Trophoblast cell (in vitro differentiated cells and primary cell): Measurements from ENCODE around the gene HECTD4.
A peak's percentile ranks its signal among the peaks of the same experiment; 100 is the strongest.

Source experiments
- DNase-seq, 2 donors: peaks; one replicate each; pipeline ENCODE4 v3.0.0-alpha.2; 2016
- H2AFZ ChIP-seq: 2 replicates; pipeline ENCODE4 v1.6.1; 2013; ENCODE audit warnings: low read length, moderate library complexity, mild to moderate bottlenecking; ENCODE audit not compliant: insufficient read depth, poor library complexity
- H2AK5ac ChIP-seq: 2 replicates; pipeline ENCODE4 v1.6.1; 2013; ENCODE audit warnings: mild to moderate bottlenecking, low read length
- H2BK120ac ChIP-seq: 2 replicates; pipeline ENCODE4 v1.6.1; 2013; ENCODE audit warnings: low read length, mild to moderate bottlenecking, moderate library complexity; ENCODE audit not compliant: insufficient read depth, poor library complexity
- H2BK12ac ChIP-seq: 2 replicates; pipeline ENCODE4 v1.6.1; 2013; ENCODE audit warnings: mild to moderate bottlenecking, low read length, moderate library complexity
- H2BK5ac ChIP-seq: 2 replicates; pipeline ENCODE4 v1.6.1; 2013; ENCODE audit warnings: low read length, low read depth, moderate library complexity, mild to moderate bottlenecking; ENCODE audit not compliant: poor library complexity
- H3K14ac ChIP-seq: 2 replicates; pipeline ENCODE4 v1.6.1; 2013; ENCODE audit warnings: mild to moderate bottlenecking, low read length
- H3K18ac ChIP-seq: 2 replicates; pipeline ENCODE4 v1.6.1; 2013; ENCODE audit warnings: mild to moderate bottlenecking, low read length
- H3K23ac ChIP-seq: 2 replicates; pipeline ENCODE4 v1.6.1; 2013; ENCODE audit warnings: low read length
- H3K27ac ChIP-seq: 2 replicates; pipeline ENCODE4 v1.5.1; 2013; ENCODE audit warnings: low read depth, mild to moderate bottlenecking, inconsistent platforms, low read length, moderate library complexity
- H3K27me3 ChIP-seq: 2 replicates; pipeline ENCODE4 v1.6.1; 2013; ENCODE audit warnings: inconsistent platforms, mild to moderate bottlenecking, low read length, moderate library complexity; ENCODE audit not compliant: insufficient read depth
- H3K36me3 ChIP-seq, 2 experiments: 1 replicate in 1 of 2; 2 replicates in 1 of 2; pipeline ENCODE4 v1.6.1; 2013; ENCODE audit warnings: low read length in 2 of 2, mild to moderate bottlenecking in 2 of 2, moderate library complexity in 1 of 2; ENCODE audit not compliant: insufficient read depth in 2 of 2, control insufficient read depth in 1 of 2
- H3K4ac ChIP-seq: 2 replicates; pipeline ENCODE4 v1.6.1; 2013; ENCODE audit warnings: low read depth, mild to moderate bottlenecking, low read length, moderate library complexity
- H3K4me1 ChIP-seq, 2 experiments: 1 replicate in 1 of 2; 2 replicates in 1 of 2; pipeline ENCODE4 v1.6.1; 2013; ENCODE audit warnings: low read length in 2 of 2, mild to moderate bottlenecking in 2 of 2, moderate library complexity in 1 of 2; ENCODE audit not compliant: insufficient read depth in 2 of 2, control insufficient read depth in 1 of 2
- H3K4me2 ChIP-seq: 2 replicates; pipeline ENCODE4 v1.6.1; 2013; ENCODE audit warnings: inconsistent platforms, mild to moderate bottlenecking, low read length, moderate library complexity
- H3K4me3 ChIP-seq: 2 replicates; pipeline ENCODE4 v1.5.1; 2013; ENCODE audit warnings: mild to moderate bottlenecking, low read depth, low read length, inconsistent platforms
- H3K79me1 ChIP-seq: one replicate; pipeline ENCODE4 v1.6.1; 2013; ENCODE audit warnings: low read length
- H3K79me2 ChIP-seq: 2 replicates; pipeline ENCODE4 v1.6.1; 2013; ENCODE audit warnings: low read length, mild to moderate bottlenecking; ENCODE audit not compliant: control insufficient read depth, insufficient read depth, poor library complexity
- H3K9ac ChIP-seq: 2 replicates; pipeline ENCODE4 v1.6.1; 2013; ENCODE audit warnings: mild to moderate bottlenecking, low read length
- H3K9me3 ChIP-seq: 2 replicates; pipeline ENCODE4 v1.6.1; 2013; ENCODE audit warnings: low read depth, mild to moderate bottlenecking, control low read depth, inconsistent platforms, low read length; ENCODE audit not compliant: insufficient read depth
- H4K12ac ChIP-seq: 2 replicates; pipeline ENCODE4 v1.6.1; 2013; ENCODE audit warnings: low read depth, mild to moderate bottlenecking, low read length, moderate library complexity
- H4K8ac ChIP-seq: 2 replicates; pipeline ENCODE4 v1.6.1; 2013; ENCODE audit warnings: low read depth, mild to moderate bottlenecking, low read length, moderate library complexity
- H4K91ac ChIP-seq: one replicate; pipeline ENCODE4 v1.6.1; 2013; ENCODE audit warnings: low read depth, mild to moderate bottlenecking, low read length, moderate library complexity
- WGBS: extraction: QIAGEN DNeasy Blood & Tissue Kit; methylation state at CpG from one replicate; pipeline ENCODE4 v1.1.7; 2013; ENCODE audit warnings: missing lambda C conversion rate; ENCODE audit not compliant: insufficient read length, insufficient coverage; ENCODE audit errors: extremely low coverage; 5-methylcytosine and 5-hydroxymethylcytosine counted together

Gene HECTD4

DNA sequence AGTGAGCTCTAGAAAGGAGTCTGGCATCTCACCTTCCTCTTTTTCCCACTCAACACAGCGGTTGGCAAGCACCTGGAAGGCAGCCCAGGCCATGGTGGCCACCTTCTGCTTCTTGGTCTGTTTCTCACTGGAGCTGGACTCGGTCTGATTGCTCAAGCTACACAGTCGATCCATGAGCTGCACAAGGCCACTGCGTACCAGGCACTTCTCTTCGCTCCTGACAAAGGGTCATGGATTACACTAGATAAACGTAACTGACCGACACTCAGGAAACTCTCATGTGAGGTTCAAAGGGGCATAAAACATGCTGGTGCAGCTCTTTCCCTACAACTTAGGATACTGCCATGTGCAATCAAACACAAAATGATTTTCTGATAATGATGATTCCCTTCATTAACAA lies 143.2 kb downstream of the HECTD4 start:
- no peak overlapping the region for H2AFZ ChIP-seq
- peaks cover 9 to 10% of the 10 kb centered on the region in 2 experiments for H3K4me1 ChIP-seq
- no peak overlapping the region for H3K23ac ChIP-seq
- no peak overlapping the region for H3K27ac ChIP-seq
- H3K18ac ChIP-seq, result no peak overlapping the region
- H4K91ac ChIP-seq, result no peak overlapping the region
- H2BK12ac ChIP-seq, result no peak overlapping the region
- no peaks in the 10 kb centered on the region for H3K27me3 ChIP-seq
- H2BK5ac ChIP-seq, result no peak overlapping the region
- no peak overlapping the region for H3K4ac ChIP-seq
- no peak overlapping the region for H3K4me3 ChIP-seq
- H3K9ac ChIP-seq, result no peak overlapping the region
- no peak overlapping the region for H3K14ac ChIP-seq
- DNase-seq, result no peak
- no peak overlapping the region for H2BK120ac ChIP-seq
- no peak overlapping the region for H4K8ac ChIP-seq
- H3K9me3 ChIP-seq, result no peaks in the 10 kb centered on the region
- H3K36me3 ChIP-seq, result peaks cover 14 to 22% of the 10 kb centered on the region in 2 experiments
- H3K79me1 ChIP-seq, result peaks cover 3% of the 10 kb centered on the region
- WGBS, result no CpG with 5 or more reads among the region's 7 CpGs
- H4K12ac ChIP-seq, result no peak overlapping the region
- peaks cover 3% of the 10 kb centered on the region for H3K79me2 ChIP-seq
- H2AK5ac ChIP-seq, result no peak overlapping the region
- H3K4me2 ChIP-seq, result no peak overlapping the region

GRCh38 chr12:112238441-112238840 lies 143.8 kb downstream of the HECTD4 start:
- Histone ChIP-seq H3K79me2 (peaks cover 3% of the 10 kb centered on the region), H3K4me1 (peaks cover 9 to 10% of the 10 kb centered on the region in 2 experiments), H3K4me3 (no peak overlapping the region), H3K9me3 (no peaks in the 10 kb centered on the region), H3K36me3 (peaks cover 12 to 21% of the 10 kb centered on the region in 2 experiments), H3K4ac (no peak overlapping the region), H2BK120ac (no peak overlapping the region), H3K4me2 (no peak overlapping the region), H3K9ac (no peak overlapping the region), H3K79me1 (peaks cover 3% of the 10 kb centered on the region), H3K23ac (no peak overlapping the region), H2BK12ac (no peak overlapping the region), H3K27me3 (no peaks in the 10 kb centered on the region), H2AFZ (no peak overlapping the region), H2BK5ac (no peak overlapping the region), H3K27ac (no peak overlapping the region), H4K12ac (no peak overlapping the region), H4K91ac (no peak overlapping the region), H2AK5ac (no peak overlapping the region), H4K8ac (no peak overlapping the region), H3K14ac (no peak overlapping the region), H3K18ac (no peak overlapping the region)
- no CpG with 5 or more reads among the region's 5 CpGs for WGBS
- DNase-seq, result no peak

DNA sequence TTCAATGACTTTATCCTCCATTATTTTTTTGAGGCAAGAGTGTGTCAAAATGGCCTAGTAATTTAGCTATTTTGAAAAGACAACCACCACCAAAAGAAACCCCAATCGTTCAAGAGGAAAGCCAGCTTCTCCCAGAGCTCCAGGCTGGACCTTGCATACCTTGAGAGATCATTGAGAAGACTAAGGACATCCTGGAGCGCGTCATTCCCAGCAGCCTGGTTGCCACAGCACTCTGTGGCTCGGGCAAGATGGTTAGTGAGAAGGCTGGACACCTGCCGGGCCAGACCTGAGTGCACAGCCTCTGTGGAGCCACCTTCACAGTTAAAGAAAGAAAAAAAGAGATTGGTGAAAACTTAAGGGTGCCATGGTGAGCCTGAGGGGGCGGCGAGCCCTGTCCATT lies 145.4 kb downstream of the HECTD4 start:
- Histone ChIP-seq H3K18ac (no peak overlapping the region), H2AFZ (no peak overlapping the region), H4K8ac (no peak overlapping the region), H3K27ac (no peak overlapping the region), H2BK5ac (no peak overlapping the region), H3K23ac (no peak overlapping the region), H4K12ac (no peak overlapping the region), H3K9ac (no peak overlapping the region), H3K36me3 (peaks cover 14 to 24% of the 10 kb centered on the region in 2 experiments), H3K9me3 (no peaks in the 10 kb centered on the region), H4K91ac (no peak overlapping the region), H3K4me3 (no peak overlapping the region), H2BK12ac (no peak overlapping the region), H3K79me2 (peaks cover 3% of the 10 kb centered on the region), H2BK120ac (no peak overlapping the region), H3K79me1 (peaks cover 3% of the 10 kb centered on the region), H3K4me2 (no peak overlapping the region), H3K4ac (no peak overlapping the region), H2AK5ac (no peak overlapping the region), H3K27me3 (no peaks in the 10 kb centered on the region), H3K14ac (no peak overlapping the region), H3K4me1 (peaks cover 9 to 10% of the 10 kb centered on the region in 2 experiments)
- DNase-seq, result peak; percentile 52 to 53
- WGBS, result no CpG with 5 or more reads among the region's 7 CpGs

DNA sequence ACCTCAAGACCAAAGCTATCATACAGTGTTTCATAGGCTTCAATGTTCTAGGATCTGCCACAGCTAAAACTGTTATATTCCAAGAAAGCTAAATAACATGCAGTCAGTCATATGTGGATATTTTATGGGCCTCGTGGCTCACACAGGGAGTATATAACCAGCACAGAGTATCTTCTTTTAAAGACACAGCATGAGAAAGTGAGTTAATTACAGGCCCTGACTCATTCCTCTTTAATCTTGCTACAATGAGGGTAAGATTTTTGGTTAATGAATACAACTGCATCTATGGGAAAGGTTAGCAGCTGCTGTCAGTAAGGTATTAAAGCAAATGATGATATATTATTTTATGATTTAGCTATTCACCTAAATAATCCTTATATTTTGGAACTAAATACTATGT lies 145.8 kb downstream of the HECTD4 start:
- Histone ChIP-seq H3K9me3 (no peaks in the 10 kb centered on the region), H3K27me3 (no peaks in the 10 kb centered on the region), H2BK12ac (no peak overlapping the region), H2AK5ac (no peak overlapping the region), H4K12ac (no peak overlapping the region), H3K4me2 (no peak overlapping the region), H3K79me2 (peaks cover 3% of the 10 kb centered on the region), H3K23ac (no peak overlapping the region), H3K9ac (no peak overlapping the region), H4K8ac (no peak overlapping the region), H3K36me3 (peaks cover 14 to 24% of the 10 kb centered on the region in 2 experiments), H2BK120ac (no peak overlapping the region), H2BK5ac (no peak overlapping the region), H3K4me1 (peaks cover 9 to 10% of the 10 kb centered on the region in 2 experiments), H3K18ac (no peak overlapping the region), H4K91ac (no peak overlapping the region), H3K79me1 (peaks cover 3% of the 10 kb centered on the region), H3K4ac (no peak overlapping the region), H2AFZ (no peak overlapping the region), H3K4me3 (no peak overlapping the region), H3K27ac (no peak overlapping the region), H3K14ac (no peak overlapping the region)
- no CpG with 5 or more reads among the region's 1 CpG for WGBS
- peak; percentile 18 to 79 for DNase-seq
